ENCODE results near the gene GAD1. TPM values are rescaled to one million over a fixed set of nuclear protein-coding genes. Genes with fewer than 3 reads are reported as not detected.

Gene GAD1
- polyA plus RNA-seq, 2 of the 4 experiments (the other 2 are of a cell fraction), result 0.15 to 0.48 TPM

- TF ChIP-seq PBX3 (IDR thresholded peaks at IDR 0.05) (no peak), SMC3 (IDR thresholded peaks at IDR 0.05) (no peak)
These were observed 2.2 kb downstream of the GAD1 start (continued) for GRCh38 chr2:170818752-170819470.

- no peak overlapping the region for H3K4me2 ChIP-seq
- ChIA-PET CTCF (interaction anchor here (0.6 to 2.8 kb wide), 4 partner anchors 10 to 458 kb away, joined by 3 to 10 read pairs (median 4); no protein-coding TSS in a partner anchor), POLR2A (no interaction called here)
- ATAC-seq, result no peak
- H3K27ac ChIP-seq, result no peak overlapping the region
- WGBS (ENCODE audit: missing lambda C conversion rate), result 81% methylated on average over 37 of the region's 45 CpGs
- TF ChIP-seq PHF8 (IDR thresholded peaks at IDR 0.05; ENCODE audit: borderline replicate concordance, low read depth) (no peak), MYC (IDR thresholded peaks at IDR 0.05; ENCODE audit: borderline replicate concordance, low read length) (no peak), SMC3 (IDR thresholded peaks at IDR 0.05) (no peak), HOXB5 (CRISPR knock-in tag; IDR thresholded peaks at IDR 0.05) (no peak), MAFK (IDR thresholded peaks at IDR 0.05; ENCODE audit: partially characterized antibody) (no peak), RARB (CRISPR knock-in tag; IDR thresholded peaks at IDR 0.05) (no peak), ZNF302 (CRISPR knock-in tag; IDR thresholded peaks at IDR 0.05) (no peak)
- H3K4me1 ChIP-seq, result peaks cover 43% of the 10 kb centered on the region
- FAIRE-seq, result no peak
- H3K9me3 ChIP-seq, result no peaks in the 10 kb centered on the region
- no peak overlapping the region for H3K4me3 ChIP-seq
- no peak for DNase-seq (ENCODE audit: low read depth in 1 of 2, low spot score in 1 of 2)
These were observed 3.3 kb downstream of the GAD1 start for GRCh38 chr2:170819680-170820664.

GRCh38 chr2:170820757-170821530, 4.3 kb downstream of the GAD1 start:
- Histone ChIP-seq H3K4me1 (peaks cover 41% of the 10 kb centered on the region), H3K4me2 (peak overlapping the region; percentile 87), H3K4me3 (peak overlapping the region; percentile 10; the same call in 1 of the 3 replicates), H3K27ac (no peak overlapping the region), H3K9me3 (no peaks in the 10 kb centered on the region)
- TF ChIP-seq HDAC2 (IDR thresholded peaks at IDR 0.05), result no peak
- TF ChIP-seq HEYL (CRISPR knock-in tag; IDR thresholded peaks at IDR 0.05), result no peak
- no peak for TF ChIP-seq EHF (CRISPR knock-in tag; IDR thresholded peaks at IDR 0.05)
- TF ChIP-seq MAFK (IDR thresholded peaks at IDR 0.05; ENCODE audit: partially characterized antibody), result no peak
- no peak for TF ChIP-seq ATOH8 (CRISPR knock-in tag; IDR thresholded peaks at IDR 0.05; ENCODE audit: low read depth)
- WGBS (ENCODE audit: missing lambda C conversion rate), result 41% methylated on average over 18 of the region's 18 CpGs
- ChIA-PET POLR2A (no interaction called here), CTCF (interaction anchor here (1.5 to 2.8 kb wide), 6 partner anchors 8 to 1369 kb away, joined by 3 to 13 read pairs (median 10); no protein-coding TSS in a partner anchor)
- no peak for ATAC-seq
- no peak for DNase-seq (ENCODE audit: low read depth in 1 of 2, low spot score in 1 of 2)
- no peak for FAIRE-seq

GRCh38 chr2:170821531-170822289, 5.0 kb downstream of the GAD1 start:
- Histone ChIP-seq H3K4me1 (peaks cover 36% of the 10 kb centered on the region), H3K4me3 (peak overlapping the region; percentile 37), H3K9me3 (no peaks in the 10 kb centered on the region), H3K27ac (no peak overlapping the region), H3K4me2 (peak overlapping the region; percentile 87)
- WGBS (ENCODE audit: missing lambda C conversion rate), result 14% methylated on average over 28 of the region's 40 CpGs
- ChIA-PET POLR2A (no interaction called here), CTCF (interaction anchor here (1.0 to 2.4 kb wide), 11 partner anchors 8 to 1370 kb away, joined by 3 to 13 read pairs (median 3); no protein-coding TSS in a partner anchor)
- DNase-seq (ENCODE audit: low read depth in 1 of 2, low spot score in 1 of 2) (no peak), ATAC-seq (peak in 1 of 2 experiments; percentile 2; a peak in 1 of 6 replicates), FAIRE-seq (no peak)
- TF ChIP-seq ESRRA (IDR thresholded peaks at IDR 0.05; ENCODE audit: borderline replicate concordance, low read length) (no peak), ATOH8 (CRISPR knock-in tag; IDR thresholded peaks at IDR 0.05; ENCODE audit: low read depth) (no peak), SMC3 (IDR thresholded peaks at IDR 0.05) (no peak), MAX (IDR thresholded peaks at IDR 0.05) (no peak), JUNB (IDR thresholded peaks at IDR 0.05) (no peak), RFX5 (IDR thresholded peaks at IDR 0.05) (no peak), HOXB13 (CRISPR knock-in tag; IDR thresholded peaks at IDR 0.05; ENCODE audit: low read depth) (no peak), KDM5A (IDR thresholded peaks at IDR 0.05) (no peak), PHF8 (IDR thresholded peaks at IDR 0.05; ENCODE audit: borderline replicate concordance, low read depth) (no peak), BCL3 (IDR thresholded peaks at IDR 0.05) (no peak), E2F6 (IDR thresholded peaks at IDR 0.05; ENCODE audit: borderline replicate concordance, low read depth) (no peak)

All from A549 (cell line).